ENCODE measurements around the gene POLN.

GRCh38 chr4:2044119-2044485 is 197.8 kb downstream of the POLN start:
- TF ChIP-seq POLR2AphosphoS5 (IDR thresholded peaks at IDR 0.05): no peak
- TF ChIP-seq CTCF (IDR thresholded peaks at IDR 0.05): no peak
- no peak for TF ChIP-seq POLR2A (IDR thresholded peaks at IDR 0.05)
- TF ChIP-seq EP300 (IDR thresholded peaks at IDR 0.05): no peak

Measured in stomach (tissue), 4 donors.